HepG2 (cell line): ENCODE data around the gene DDOST. TPM values are rescaled to one million over a fixed set of nuclear protein-coding genes. Genes with fewer than 3 reads are reported as not detected.

Source experiments
- ATM ChIP-seq: fragments of 450-650 bp; IDR thresholded peaks from 2 replicates; pipeline ENCODE4 v1.7.1; 2017; ENCODE audit warnings: mild to moderate bottlenecking, borderline replicate concordance
- BHLHE40 ChIP-seq: IDR thresholded peaks from 2 replicates; pipeline ENCODE4 v1.6.1; 2011; ENCODE audit warnings: low read length, improper control_type of control experiment
- HMG20A ChIP-seq: IDR thresholded peaks from 2 replicates; pipeline ENCODE4 v1.6.1; 2016; ENCODE audit warnings: borderline replicate concordance
- RORA ChIP-seq: sonication (generic); formaldehyde crosslinking; IDR thresholded peaks from 2 replicates; pipeline ENCODE4 v1.5.0; 2020; ENCODE audit warnings: mild to moderate bottlenecking, missing genetic modification reagents, moderate library complexity
- SP4 ChIP-seq: sonication (generic); formaldehyde crosslinking; IDR thresholded peaks from 2 replicates; pipeline ENCODE4 v1.8.1; 2023; ENCODE audit warnings: mild to moderate bottlenecking, missing genetic modification reagents
- YEATS4 ChIP-seq: sonication (generic); formaldehyde crosslinking; IDR thresholded peaks from 2 replicates; pipeline ENCODE4 v1.4.0; 2020; ENCODE audit warnings: missing genetic modification reagents, borderline replicate concordance
- ZNF282 ChIP-seq: fragments of 450-650 bp; IDR thresholded peaks from 2 replicates; pipeline ENCODE4 v1.6.1; 2018; ENCODE audit not compliant: partially characterized antibody
- ZNF3 ChIP-seq: IDR thresholded peaks from 2 replicates; pipeline ENCODE4 v1.7.0; 2017; ENCODE audit warnings: inconsistent platforms
- ZNF331 ChIP-seq: sonication (generic); formaldehyde crosslinking; IDR thresholded peaks from 2 replicates; pipeline ENCODE4 v1.4.0; 2020; ENCODE audit warnings: missing genetic modification reagents
- ZNF563 ChIP-seq: sonication (generic); formaldehyde crosslinking; IDR thresholded peaks from 2 replicates; pipeline ENCODE4 v1.8.0; 2022; ENCODE audit warnings: mild to moderate bottlenecking, moderate library complexity, missing genetic modification reagents
- ZXDC ChIP-seq: sonication (generic); formaldehyde crosslinking; IDR thresholded peaks from 2 replicates; pipeline ENCODE4 v1.5.0; 2020; ENCODE audit warnings: mild to moderate bottlenecking, missing genetic modification reagents
- polyA plus RNA-seq, 8 experiments: library from polyadenylated mRNA; depleted of rRNA in 3 of 8; stranded (reverse) in 7 of 8; unstranded in 1 of 8; fragments of >200 nt; fragmentation: Illumina TruSeq in 4 of 8; extraction: Trizol in 4 of 8; gene quantifications; 2 replicates each; pipeline versions ENCODE4 v1.2.1 to v1.2.3, GENCODE V29; 2011 to 2016; ENCODE audit warnings: low read depth in 4 of 8, missing spikeins in 1 of 8, mixed read lengths in 1 of 8; ENCODE audit not compliant: insufficient read depth in 1 of 8
- total RNA-seq, 5 experiments: library from RNA; depleted of rRNA; stranded (reverse); fragments of >200 nt; fragmentation: Illumina TruSeq; extraction: Trizol; gene quantifications; 2 replicates each; pipeline ENCODE4 v1.2.3, GENCODE V29; 2016; ENCODE audit warnings: low read depth in 1 of 5
- TF ChIP-seq, protein P1 (sequence below): sonication (generic); formaldehyde crosslinking; IDR thresholded peaks from 2 replicates; pipeline ENCODE4 v1.5.1; 2020; ENCODE audit warnings: mild to moderate bottlenecking, missing genetic modification reagents, borderline replicate concordance
- TF ChIP-seq, protein P2 (sequence below): sonication (generic); formaldehyde crosslinking; IDR thresholded peaks from 2 replicates; pipeline ENCODE4 v1.8.1; 2023; ENCODE audit warnings: missing genetic modification reagents, mild to moderate bottlenecking, borderline replicate concordance
- TF ChIP-seq, protein P3 (sequence below): sonication (generic); formaldehyde crosslinking; IDR thresholded peaks from 2 replicates; pipeline ENCODE4 v1.4.0; 2020; ENCODE audit warnings: mild to moderate bottlenecking, missing genetic modification reagents
- TF ChIP-seq, protein P4 (sequence below): sonication (generic); formaldehyde crosslinking; conservative IDR thresholded peaks from 2 replicates; pipeline ENCODE4 v1.4.0; 2020; ENCODE audit warnings: missing genetic modification reagents
- TF ChIP-seq, protein P5 (sequence below): sonication (generic); formaldehyde crosslinking; IDR thresholded peaks from 2 replicates; pipeline ENCODE4 v1.5.0; 2020; ENCODE audit warnings: mild to moderate bottlenecking, missing genetic modification reagents, borderline replicate concordance

Gene DDOST
- total and polyA plus RNA-seq, 2 of the 13 experiments (the other 11 are each of a cell fraction or from before 2014, with no cell fraction given), result 335 to 494 TPM

DNA sequence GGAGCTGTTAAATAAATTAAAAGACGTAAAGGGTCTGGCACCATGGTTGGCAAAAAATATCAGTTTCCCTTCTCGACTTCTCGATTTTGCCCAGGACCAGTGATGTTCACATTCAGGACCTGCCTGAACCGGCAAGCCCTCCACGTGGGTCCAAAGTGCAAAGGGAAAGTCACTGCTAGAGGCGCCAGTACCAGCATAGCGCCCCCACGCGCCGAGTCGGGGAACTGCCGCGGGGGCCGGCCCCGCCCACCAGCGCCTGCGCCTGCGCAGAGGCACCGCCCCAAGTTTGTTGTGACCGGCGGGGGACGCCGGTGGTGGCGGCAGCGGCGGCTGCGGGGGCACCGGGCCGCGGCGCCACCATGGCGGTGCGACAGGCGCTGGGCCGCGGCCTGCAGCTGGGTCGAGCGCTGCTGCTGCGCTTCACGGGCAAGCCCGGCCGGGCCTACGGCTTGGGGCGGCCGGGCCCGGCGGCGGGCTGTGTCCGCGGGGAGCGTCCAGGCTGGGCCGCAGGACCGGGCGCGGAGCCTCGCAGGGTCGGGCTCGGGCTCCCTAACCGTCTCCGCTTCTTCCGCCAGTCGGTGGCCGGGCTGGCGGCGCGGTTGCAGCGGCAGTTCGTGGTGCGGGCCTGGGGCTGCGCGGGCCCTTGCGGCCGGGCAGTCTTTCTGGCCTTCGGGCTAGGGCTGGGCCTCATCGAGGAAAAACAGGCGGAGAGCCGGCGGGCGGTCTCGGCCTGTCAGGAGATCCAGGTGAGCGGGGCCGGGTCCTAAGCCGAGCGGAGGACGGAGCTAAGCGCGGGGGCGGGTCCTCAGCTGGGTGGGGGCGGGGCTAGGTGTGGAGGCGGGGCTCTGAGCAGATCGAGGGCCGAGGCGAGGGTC, 27.7 kb downstream of the DDOST start, which contains the start of gene PINK1 (continued):
- TF ChIP-seq, protein P1, sequence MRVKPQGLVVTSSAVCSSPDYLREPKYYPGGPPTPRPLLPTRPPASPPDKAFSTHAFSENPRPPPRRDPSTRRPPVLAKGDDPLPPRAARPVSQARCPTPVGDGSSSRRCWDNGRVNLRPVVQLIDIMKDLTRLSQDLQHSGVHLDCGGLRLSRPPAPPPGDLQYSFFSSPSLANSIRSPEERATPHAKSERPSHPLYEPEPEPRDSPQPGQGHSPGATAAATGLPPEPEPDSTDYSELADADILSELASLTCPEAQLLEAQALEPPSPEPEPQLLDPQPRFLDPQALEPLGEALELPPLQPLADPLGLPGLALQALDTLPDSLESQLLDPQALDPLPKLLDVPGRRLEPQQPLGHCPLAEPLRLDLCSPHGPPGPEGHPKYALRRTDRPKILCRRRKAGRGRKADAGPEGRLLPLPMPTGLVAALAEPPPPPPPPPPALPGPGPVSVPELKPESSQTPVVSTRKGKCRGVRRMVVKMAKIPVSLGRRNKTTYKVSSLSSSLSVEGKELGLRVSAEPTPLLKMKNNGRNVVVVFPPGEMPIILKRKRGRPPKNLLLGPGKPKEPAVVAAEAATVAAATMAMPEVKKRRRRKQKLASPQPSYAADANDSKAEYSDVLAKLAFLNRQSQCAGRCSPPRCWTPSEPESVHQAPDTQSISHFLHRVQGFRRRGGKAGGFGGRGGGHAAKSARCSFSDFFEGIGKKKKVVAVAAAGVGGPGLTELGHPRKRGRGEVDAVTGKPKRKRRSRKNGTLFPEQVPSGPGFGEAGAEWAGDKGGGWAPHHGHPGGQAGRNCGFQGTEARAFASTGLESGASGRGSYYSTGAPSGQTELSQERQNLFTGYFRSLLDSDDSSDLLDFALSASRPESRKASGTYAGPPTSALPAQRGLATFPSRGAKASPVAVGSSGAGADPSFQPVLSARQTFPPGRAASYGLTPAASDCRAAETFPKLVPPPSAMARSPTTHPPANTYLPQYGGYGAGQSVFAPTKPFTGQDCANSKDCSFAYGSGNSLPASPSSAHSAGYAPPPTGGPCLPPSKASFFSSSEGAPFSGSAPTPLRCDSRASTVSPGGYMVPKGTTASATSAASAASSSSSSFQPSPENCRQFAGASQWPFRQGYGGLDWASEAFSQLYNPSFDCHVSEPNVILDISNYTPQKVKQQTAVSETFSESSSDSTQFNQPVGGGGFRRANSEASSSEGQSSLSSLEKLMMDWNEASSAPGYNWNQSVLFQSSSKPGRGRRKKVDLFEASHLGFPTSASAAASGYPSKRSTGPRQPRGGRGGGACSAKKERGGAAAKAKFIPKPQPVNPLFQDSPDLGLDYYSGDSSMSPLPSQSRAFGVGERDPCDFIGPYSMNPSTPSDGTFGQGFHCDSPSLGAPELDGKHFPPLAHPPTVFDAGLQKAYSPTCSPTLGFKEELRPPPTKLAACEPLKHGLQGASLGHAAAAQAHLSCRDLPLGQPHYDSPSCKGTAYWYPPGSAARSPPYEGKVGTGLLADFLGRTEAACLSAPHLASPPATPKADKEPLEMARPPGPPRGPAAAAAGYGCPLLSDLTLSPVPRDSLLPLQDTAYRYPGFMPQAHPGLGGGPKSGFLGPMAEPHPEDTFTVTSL (CRISPR knock-in tag), result no peak
- TF ChIP-seq YEATS4 (CRISPR knock-in tag), result peak; percentile 37
- TF ChIP-seq RORA (CRISPR knock-in tag), result no peak
- no peak for TF ChIP-seq ATM
- TF ChIP-seq, protein P2, sequence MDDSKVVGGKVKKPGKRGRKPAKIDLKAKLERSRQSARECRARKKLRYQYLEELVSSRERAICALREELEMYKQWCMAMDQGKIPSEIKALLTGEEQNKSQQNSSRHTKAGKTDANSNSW (CRISPR knock-in tag), result no peak
- TF ChIP-seq, protein P3, sequence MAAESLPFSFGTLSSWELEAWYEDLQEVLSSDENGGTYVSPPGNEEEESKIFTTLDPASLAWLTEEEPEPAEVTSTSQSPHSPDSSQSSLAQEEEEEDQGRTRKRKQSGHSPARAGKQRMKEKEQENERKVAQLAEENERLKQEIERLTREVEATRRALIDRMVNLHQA (CRISPR knock-in tag), result no peak
- no peak for TF ChIP-seq ZXDC
- 0 out of 2 replicates have a peak, but pooled peaks have one; percentile 40 for TF ChIP-seq BHLHE40
- TF ChIP-seq HMG20A (CRISPR knock-in tag), result no peak
- TF ChIP-seq, protein P4, sequence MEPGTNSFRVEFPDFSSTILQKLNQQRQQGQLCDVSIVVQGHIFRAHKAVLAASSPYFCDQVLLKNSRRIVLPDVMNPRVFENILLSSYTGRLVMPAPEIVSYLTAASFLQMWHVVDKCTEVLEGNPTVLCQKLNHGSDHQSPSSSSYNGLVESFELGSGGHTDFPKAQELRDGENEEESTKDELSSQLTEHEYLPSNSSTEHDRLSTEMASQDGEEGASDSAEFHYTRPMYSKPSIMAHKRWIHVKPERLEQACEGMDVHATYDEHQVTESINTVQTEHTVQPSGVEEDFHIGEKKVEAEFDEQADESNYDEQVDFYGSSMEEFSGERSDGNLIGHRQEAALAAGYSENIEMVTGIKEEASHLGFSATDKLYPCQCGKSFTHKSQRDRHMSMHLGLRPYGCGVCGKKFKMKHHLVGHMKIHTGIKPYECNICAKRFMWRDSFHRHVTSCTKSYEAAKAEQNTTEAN (CRISPR knock-in tag), result no peak
- TF ChIP-seq ZNF3, result no peak
- TF ChIP-seq SP4 (CRISPR knock-in tag), result peak; percentile 80; the same call in 1 of the 2 replicates
- TF ChIP-seq ZNF282, result no peak
- peak; percentile 59 for TF ChIP-seq ZNF563 (CRISPR knock-in tag)
- TF ChIP-seq ZNF331 (CRISPR knock-in tag), result peak; percentile 83; the same call in 1 of the 2 replicates
- TF ChIP-seq, protein P5, sequence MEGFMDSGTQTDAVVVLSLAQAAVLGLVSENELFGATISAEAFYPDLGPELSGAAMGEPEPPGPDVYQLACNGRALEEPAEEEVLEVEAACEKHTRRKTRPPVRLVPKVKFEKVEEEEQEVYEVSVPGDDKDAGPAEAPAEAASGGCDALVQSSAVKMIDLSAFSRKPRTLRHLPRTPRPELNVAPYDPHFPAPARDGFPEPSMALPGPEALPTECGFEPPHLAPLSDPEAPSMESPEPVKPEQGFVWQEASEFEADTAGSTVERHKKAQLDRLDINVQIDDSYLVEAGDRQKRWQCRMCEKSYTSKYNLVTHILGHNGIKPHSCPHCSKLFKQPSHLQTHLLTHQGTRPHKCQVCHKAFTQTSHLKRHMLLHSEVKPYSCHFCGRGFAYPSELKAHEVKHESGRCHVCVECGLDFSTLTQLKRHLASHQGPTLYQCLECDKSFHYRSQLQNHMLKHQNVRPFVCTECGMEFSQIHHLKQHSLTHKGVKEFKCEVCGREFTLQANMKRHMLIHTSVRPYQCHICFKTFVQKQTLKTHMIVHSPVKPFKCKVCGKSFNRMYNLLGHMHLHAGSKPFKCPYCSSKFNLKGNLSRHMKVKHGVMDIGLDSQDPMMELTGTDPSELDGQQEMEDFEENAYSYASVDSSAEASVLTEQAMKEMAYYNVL, result no peak; the same call in 1 of the 2 replicates
